HEK293T (cell line): Measurements from ENCODE around the gene KCND2.

Source experiments
- BHLHE40 ChIP-seq: fragments of 450-650 bp; IDR thresholded peaks from 2 replicates; pipeline ENCODE4 v1.6.1; 2016; ENCODE audit warnings: mild to moderate bottlenecking, moderate library complexity, borderline replicate concordance
- CTBP1 ChIP-seq: fragments of 450-650 bp; IDR thresholded peaks from 2 replicates; pipeline ENCODE4 v1.6.1; 2016; ENCODE audit warnings: borderline replicate concordance
- FOXA1 ChIP-seq: fragments of 450-650 bp; IDR thresholded peaks from 2 replicates; pipeline ENCODE4 v1.6.1; 2016; ENCODE audit warnings: mild to moderate bottlenecking
- FOXM1 ChIP-seq: fragments of 450-650 bp; IDR thresholded peaks from 2 replicates; pipeline ENCODE4 v1.6.1; 2017; ENCODE audit warnings: mild to moderate bottlenecking, borderline replicate concordance
- L3MBTL2 ChIP-seq: fragments of 450-650 bp; conservative IDR thresholded peaks from 2 replicates; pipeline ENCODE4 v1.6.1; 2016; ENCODE audit warnings: mild to moderate bottlenecking
- LEF1 ChIP-seq: fragments of 450-650 bp; IDR thresholded peaks from 2 replicates; pipeline ENCODE4 v1.6.1; 2017; ENCODE audit warnings: mild to moderate bottlenecking, borderline replicate concordance
- SP1 ChIP-seq: fragments of 450-650 bp; IDR thresholded peaks from 2 replicates; pipeline ENCODE4 v1.6.1; 2017
- SUZ12 ChIP-seq: fragments of 450-650 bp; IDR thresholded peaks from 2 replicates; pipeline ENCODE4 v1.6.1; 2016; ENCODE audit warnings: mild to moderate bottlenecking
- TARDBP ChIP-seq: fragments of 450-650 bp; IDR thresholded peaks from 2 replicates; pipeline ENCODE4 v1.6.1; 2016
- ZNF384 ChIP-seq: fragments of 450-650 bp; IDR thresholded peaks from 2 replicates; pipeline ENCODE4 v1.6.1; 2016

GRCh38 chr7:120783273-120783672 lies 510.3 kb downstream of the KCND2 start:
- TF ChIP-seq CTBP1 (no peak), SP1 (no peak), BHLHE40 (no peak), FOXA1 (no peak), LEF1 (no peak), L3MBTL2 (no peak), TARDBP (no peak), SUZ12 (no peak), FOXM1 (no peak), ZNF384 (no peak)
